CD4-positive, alpha-beta memory T cell (primary cell): ENCODE data around the gene XRCC6. TPM values are rescaled to one million over a fixed set of nuclear protein-coding genes. Genes with fewer than 3 reads are reported as not detected.
"Not testable (repeated sequence)": the region's sequence is repeated elsewhere in the genome, so short reads cannot be mapped to it uniquely, and the experiment has no call there.

ENCODE experiments used
- CTCF ChIA-PET: fragments of 350-600 bp; sonication (Branson Sonifier 250); formaldehyde crosslinking; loops from one replicate; lab custom pipeline; 2021; ENCODE audit warnings: inconsistent platforms; ENCODE audit not compliant: partially characterized antibody; lab: Charles Lee
- POLR2A ChIA-PET: fragments of 350-600 bp; sonication (Branson Sonifier 250); formaldehyde crosslinking; loops from one replicate; lab custom pipeline; 2021; ENCODE audit not compliant: partially characterized antibody; lab: Charles Lee
- DNase-seq, 5 donors: peaks; one replicate each; pipeline versions ENCODE4 v3.0.0 to v3.0.0-alpha.2; 2020 to 2022; ENCODE audit warnings: mixed read lengths in 1 of 5
- H3K27ac ChIP-seq: one replicate; pipeline ENCODE4 v1.7.0; 2013; ENCODE audit warnings: low read depth, low read length
- H3K27me3 ChIP-seq: 2 replicates; pipeline ENCODE4 v1.7.0; 2013; ENCODE audit warnings: mild to moderate bottlenecking, low read length, moderate library complexity; ENCODE audit not compliant: insufficient read depth
- H3K36me3 ChIP-seq: 2 replicates; pipeline ENCODE4 v1.7.0; 2013; ENCODE audit warnings: mild to moderate bottlenecking, low read length, moderate library complexity; ENCODE audit not compliant: insufficient read depth
- H3K4me1 ChIP-seq: 2 replicates; pipeline ENCODE4 v1.7.0; 2013; ENCODE audit warnings: mild to moderate bottlenecking, low read length, moderate library complexity; ENCODE audit not compliant: insufficient read depth
- H3K4me3 ChIP-seq, 2 donors: one replicate each; pipeline ENCODE4 v1.7.0; 2013; ENCODE audit warnings: low read length in 2 of 2, mild to moderate bottlenecking in 1 of 2
- H3K9me3 ChIP-seq, 2 donors: one replicate each; pipeline ENCODE4 v1.7.0; 2013; ENCODE audit warnings: low read length in 2 of 2, control low read depth in 1 of 2; ENCODE audit not compliant: control insufficient read depth in 1 of 2
- H3K27ac Mint-ChIP-seq, 7 donors: one replicate each; pipeline ENCODE4 v1.8.0; 2020 to 2021; ENCODE audit warnings: mixed read lengths in 7 of 7, mild to moderate bottlenecking in 6 of 7, inconsistent platforms in 3 of 7, moderate library complexity in 3 of 7
- H3K27me3 Mint-ChIP-seq, 2 donors: one replicate each; pipeline ENCODE4 v1.8.0; 2020 to 2021; ENCODE audit warnings: mixed read lengths in 2 of 2
- H3K36me3 Mint-ChIP-seq, 2 donors: one replicate each; pipeline ENCODE4 v1.8.0; 2020 to 2021; ENCODE audit warnings: mixed read lengths in 2 of 2, inconsistent platforms in 1 of 2, mild to moderate bottlenecking in 1 of 2
- H3K4me1 Mint-ChIP-seq, 4 donors: one replicate each; pipeline ENCODE4 v1.8.0; 2020 to 2021; ENCODE audit warnings: mixed read lengths in 4 of 4, mild to moderate bottlenecking in 1 of 4
- H3K4me3 Mint-ChIP-seq, 8 donors: one replicate each; pipeline ENCODE4 v1.8.0; 2020 to 2021; ENCODE audit warnings: mixed read lengths in 8 of 8, mild to moderate bottlenecking in 7 of 8, moderate library complexity in 6 of 8, inconsistent platforms in 3 of 8
- H3K9me3 Mint-ChIP-seq, 8 donors: one replicate each; pipeline ENCODE4 v1.8.0; 2020 to 2021; ENCODE audit warnings: mixed read lengths in 8 of 8, mild to moderate bottlenecking in 5 of 8, inconsistent platforms in 3 of 8, moderate library complexity in 1 of 8
- intact Hi-C: fragments of 100-400 bp; cut with micrococcal nuclease; formaldehyde crosslinking; loops from one replicate; pipeline ENCODE4 v1.15.1; 2023
- polyA plus RNA-seq, 2 donors: library from polyadenylated mRNA; unstranded; fragments of 300-500 nt; fragmentation: Illumina TruSeq; gene quantifications; one replicate each; pipeline ENCODE4 v1.2.3, GENCODE V29; 2021
- total RNA-seq, 2 experiments: library from RNA; stranded (reverse); gene quantifications; one replicate each; pipeline ENCODE4 v1.2.3, GENCODE V29; 2021

XRCC6 gene
- total and polyA plus RNA-seq, 4 experiments from 2014 or later: 174 to 593 (median 311) TPM

DNA sequence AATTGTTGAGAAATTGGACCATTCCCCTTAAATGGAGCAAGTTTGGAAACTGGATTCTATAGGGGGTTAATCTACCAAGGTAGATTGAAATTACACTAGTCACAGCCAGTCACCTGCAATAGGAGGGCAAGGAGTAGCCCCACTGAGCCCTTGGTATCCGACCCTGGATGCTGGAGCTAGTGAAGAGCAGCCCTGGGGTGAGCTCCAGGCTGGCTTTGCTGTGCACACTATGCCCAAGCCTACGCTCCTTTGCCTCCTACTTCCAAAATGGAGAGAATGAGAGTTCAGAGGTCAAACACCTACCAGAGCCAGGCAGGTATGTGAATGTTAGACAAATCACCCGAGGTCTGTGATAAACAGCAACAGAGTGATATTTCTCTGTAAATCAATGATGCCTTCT, 43.9 kb downstream of the XRCC6 start:
- peaks cover 50% of the 10 kb centered on the region for H3K36me3 ChIP-seq
- Mint-ChIP-seq H3K4me1 (peaks cover 4 to 14% (median 12%) of the 10 kb centered on the region in 4 donors), H3K27me3 (no peaks in the 10 kb centered on the region), H3K4me3 (no peak overlapping the region), H3K9me3 (no peaks in the 10 kb centered on the region), H3K27ac (peak overlapping the region; percentile 38 to 81 (median 64)), H3K36me3 (peaks cover 25 to 53% of the 10 kb centered on the region in 2 donors)
- no peaks in the 10 kb centered on the region for H3K9me3 ChIP-seq
- POLR2A ChIA-PET: interaction anchor here (1.0 to 3.3 kb wide), 3 partner anchors 16 to 116 kb away, joined by 3 to 36 read pairs (median 4); no protein-coding TSS in a partner anchor
- intact Hi-C loops: no loop called here
- H3K27me3 ChIP-seq: no peaks in the 10 kb centered on the region
- DNase-seq: no peak
- H3K4me3 ChIP-seq: no peak overlapping the region
- H3K4me1 ChIP-seq: peaks cover 14% of the 10 kb centered on the region
- H3K27ac ChIP-seq: no peak overlapping the region
- CTCF ChIA-PET: interaction anchor here (1.0 to 5.8 kb wide), 7 partner anchors 9 to 276 kb away, joined by 3 to 59 read pairs (median 24); partner anchors contain the start of genes MEI1 and SNU13

DNA sequence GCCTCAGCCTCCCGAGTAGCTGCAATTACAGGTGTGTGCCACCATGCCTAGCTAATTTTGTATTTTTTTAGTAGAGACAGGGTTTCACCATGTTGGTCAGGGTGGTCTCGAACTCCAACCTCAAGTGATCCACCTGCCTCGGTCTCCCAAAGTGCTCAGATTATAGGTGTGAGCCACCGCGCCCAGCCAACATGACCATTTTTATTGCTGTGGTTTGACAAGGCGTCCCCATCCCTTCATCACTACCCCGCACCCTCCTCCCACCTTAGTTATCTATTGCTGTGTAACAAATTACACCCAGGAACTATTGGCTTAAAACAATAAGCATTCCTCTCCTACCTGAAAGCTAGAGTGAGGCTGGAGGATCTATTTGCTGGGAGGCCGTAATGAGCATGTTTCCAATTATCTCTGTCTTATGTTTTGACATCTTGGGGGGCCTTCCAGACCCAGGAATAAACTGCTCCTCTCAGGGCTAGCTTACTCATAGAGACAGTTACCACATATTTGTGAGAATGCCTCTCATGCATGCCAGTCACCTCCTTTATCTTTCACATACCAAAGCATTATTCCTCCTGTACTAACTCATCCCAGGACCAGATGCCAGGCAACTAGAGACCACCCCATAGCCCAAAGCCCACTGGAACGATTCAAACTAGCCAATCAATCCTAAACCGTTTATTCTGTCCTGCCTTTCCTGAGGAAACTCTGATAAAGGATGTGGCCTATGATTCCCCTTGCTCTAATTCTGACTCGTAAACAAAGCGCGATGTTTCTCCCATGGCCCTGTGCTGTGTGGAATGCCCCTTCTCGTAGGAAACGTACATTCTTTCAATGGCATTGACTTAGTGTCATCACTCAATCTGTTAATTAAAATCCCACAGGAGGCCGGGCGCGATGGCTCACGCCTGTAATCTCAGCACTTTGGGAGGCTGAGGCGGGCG, 48.1 kb downstream of the XRCC6 start:
- no peaks in the 10 kb centered on the region for H3K27me3 ChIP-seq
- peaks cover 14% of the 10 kb centered on the region for H3K4me1 ChIP-seq
- no peak for DNase-seq
- peaks cover 6 to 35% of the 10 kb centered on the region in 2 donors for H3K36me3 Mint-ChIP-seq
- no peak overlapping the region for H3K4me3 ChIP-seq
- H3K27ac Mint-ChIP-seq: peak overlapping the region in 5 of 7 donors; percentile 5 to 84 (median 69)
- H3K4me3 Mint-ChIP-seq: peak overlapping the region in 3 of 8 donors; percentile 15 to 57 (median 23)
- POLR2A ChIA-PET: interaction anchor here (2.5 to 3.6 kb wide), 2 partner anchors 20 to 29 kb away, joined by 26 to 68 read pairs; partner anchors contain the start of genes MEI1 and SNU13
- CTCF ChIA-PET: interaction anchor here (0.7 to 5.8 kb wide), 2 partner anchors 8 to 28 kb away, joined by 3 to 59 read pairs; partner anchors contain the start of gene MEI1
- intact Hi-C loops: no loop called here
- no peak overlapping the region for H3K27ac ChIP-seq
- peaks cover 17% of the 10 kb centered on the region for H3K36me3 ChIP-seq
- H3K27me3 Mint-ChIP-seq: no peaks in the 10 kb centered on the region
- H3K9me3 Mint-ChIP-seq: no peaks in the 10 kb centered on the region
- H3K9me3 ChIP-seq: no peaks in the 10 kb centered on the region
- peaks cover 9 to 17% (median 13%) of the 10 kb centered on the region in 4 donors for H3K4me1 Mint-ChIP-seq

DNA sequence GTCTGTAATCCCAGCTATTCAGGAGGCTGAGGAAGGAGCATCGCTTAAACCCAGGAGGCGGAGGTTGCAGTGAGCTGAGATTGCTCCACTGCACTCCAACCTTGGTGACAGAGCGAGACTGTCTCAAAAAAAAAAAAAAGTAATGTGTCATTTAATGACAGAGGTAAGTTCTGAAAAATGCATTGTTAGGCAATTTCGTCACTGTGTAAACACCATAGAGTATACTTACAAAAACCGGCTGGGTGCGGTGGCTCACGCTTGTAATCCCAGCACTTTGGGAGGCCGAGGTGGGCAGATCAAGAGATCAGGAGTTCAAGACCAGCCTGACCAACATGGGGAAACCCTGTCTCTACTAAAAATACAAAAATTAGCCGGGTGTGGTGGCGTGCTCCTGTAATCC, 51.0 kb downstream of the XRCC6 start:
- POLR2A ChIA-PET, H3K4me3 ChIP-seq, H3K4me1 ChIP-seq, H3K9me3 ChIP-seq, H3K27me3 ChIP-seq, intact Hi-C loops, DNase-seq, H3K4me3 Mint-ChIP-seq, H3K9me3 Mint-ChIP-seq, H3K27me3 Mint-ChIP-seq, H3K27ac ChIP-seq: not testable (repeated sequence)
- H3K36me3 ChIP-seq: peaks cover 18% of the 10 kb centered on the region
- H3K27ac Mint-ChIP-seq: peak overlapping the region in 1 of 7 donors; percentile 46
- CTCF ChIA-PET: interaction anchor here (1.3 to 3.8 kb wide), 2 partner anchors 25 to 269 kb away, joined by 10 to 12 read pairs; no protein-coding TSS in a partner anchor
- peaks cover 26 to 40% of the 10 kb centered on the region in 2 donors for H3K36me3 Mint-ChIP-seq
- H3K4me1 Mint-ChIP-seq: peaks cover 9 to 21% (median 14%) of the 10 kb centered on the region in 4 donors

DNA sequence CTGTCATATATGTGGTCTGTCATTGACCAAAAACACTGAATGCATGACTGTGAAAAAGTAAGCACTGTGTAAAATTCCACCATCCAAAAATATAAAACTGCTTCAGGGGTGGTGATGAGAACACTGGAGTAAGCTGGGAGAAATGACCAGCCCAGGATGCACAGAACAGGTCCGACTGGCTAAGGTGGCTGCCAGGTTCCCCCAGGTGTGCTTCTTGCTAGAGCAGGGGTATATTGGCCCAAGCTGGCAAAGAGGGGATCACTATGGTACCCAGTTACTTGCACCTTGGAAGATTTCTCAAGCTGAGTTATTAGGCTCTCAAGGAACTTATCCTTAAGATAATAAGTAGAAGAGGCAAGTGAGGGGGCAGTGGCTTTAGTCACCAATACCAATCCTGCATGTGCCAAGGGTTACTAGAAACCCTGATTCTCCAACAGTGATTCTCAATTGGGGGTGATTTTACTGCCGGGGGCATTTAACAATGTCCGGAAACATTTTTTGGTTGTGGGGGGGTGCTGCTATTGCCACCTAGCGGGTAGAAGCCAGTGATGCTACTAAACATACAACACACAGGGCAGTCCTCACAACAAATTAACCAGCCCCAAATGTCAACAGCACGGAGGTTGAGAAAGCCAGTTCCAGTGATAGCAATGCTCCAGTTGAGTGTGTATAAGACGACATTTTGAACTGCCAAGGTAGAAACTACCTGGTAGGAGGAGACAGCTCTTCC, 51.9 kb downstream of the XRCC6 start:
- Mint-ChIP-seq H3K9me3 (no peaks in the 10 kb centered on the region), H3K4me3 (no peak overlapping the region), H3K4me1 (peaks cover 8 to 21% (median 16%) of the 10 kb centered on the region in 4 donors), H3K27me3 (no peaks in the 10 kb centered on the region), H3K36me3 (peaks cover 30 to 43% of the 10 kb centered on the region in 2 donors), H3K27ac (peak overlapping the region in 3 of 7 donors; percentile 20 to 66 (median 22))
- ChIA-PET POLR2A (interaction anchor here (1.3 kb wide), 1 partner anchor 51 kb away, joined by 4 read pairs; the partner anchor contains the start of gene XRCC6), CTCF (interaction anchor here (0.9 to 3.8 kb wide), 2 partner anchors 8 to 268 kb away, joined by 3 to 12 read pairs; no protein-coding TSS in a partner anchor)
- no peak overlapping the region for H3K27ac ChIP-seq
- intact Hi-C loops: no loop called here
- no peaks in the 10 kb centered on the region for H3K9me3 ChIP-seq
- peaks cover under 1% of the 10 kb centered on the region for H3K4me1 ChIP-seq
- no peak for DNase-seq
- no peaks in the 10 kb centered on the region for H3K27me3 ChIP-seq
- H3K36me3 ChIP-seq: peaks cover 22% of the 10 kb centered on the region
- no peak overlapping the region for H3K4me3 ChIP-seq

DNA sequence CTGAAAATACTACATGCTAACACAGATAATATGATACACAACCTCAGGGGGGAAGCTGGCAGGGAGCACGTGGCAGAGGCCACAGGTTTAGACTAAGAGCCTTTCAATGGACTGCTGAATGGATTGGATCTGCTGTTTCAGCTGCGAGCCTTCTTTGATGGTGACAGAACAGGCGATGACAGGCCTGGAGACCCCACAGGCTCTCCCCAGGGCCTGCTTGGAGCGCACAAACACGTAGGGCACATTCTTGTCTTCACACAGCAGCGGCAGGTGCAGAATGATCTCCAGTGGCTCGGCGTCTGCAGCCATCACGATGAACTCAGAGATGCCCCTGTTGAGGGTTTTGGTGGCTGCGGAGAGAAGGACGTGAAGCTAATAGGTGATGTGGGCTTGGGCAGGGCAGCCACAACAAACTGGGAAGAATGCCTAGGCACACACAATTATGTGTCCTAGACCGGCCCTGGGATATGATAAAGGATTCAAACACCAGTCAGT, 53.8 kb downstream of the XRCC6 start:
- Mint-ChIP-seq H3K36me3 (peaks cover 42 to 56% of the 10 kb centered on the region in 2 donors), H3K9me3 (no peaks in the 10 kb centered on the region), H3K4me1 (peaks cover 9 to 30% (median 19%) of the 10 kb centered on the region in 4 donors), H3K27ac (peak overlapping the region in 2 of 7 donors; percentile 60 to 74), H3K27me3 (no peaks in the 10 kb centered on the region), H3K4me3 (no peak overlapping the region)
- POLR2A ChIA-PET: interaction anchor here (0.7 kb wide), 1 partner anchor 770 kb away, joined by 3 read pairs; no protein-coding TSS in a partner anchor
- peaks cover 31% of the 10 kb centered on the region for H3K36me3 ChIP-seq
- H3K27me3 ChIP-seq: no peaks in the 10 kb centered on the region
- no peak overlapping the region for H3K4me3 ChIP-seq
- CTCF ChIA-PET: interaction anchor here (1.5 to 1.6 kb wide), 2 partner anchors 8 to 22 kb away, joined by 7 to 12 read pairs; no protein-coding TSS in a partner anchor
- DNase-seq: no peak
- H3K27ac ChIP-seq: no peak overlapping the region
- intact Hi-C loops: no loop called here
- no peaks in the 10 kb centered on the region for H3K9me3 ChIP-seq
- no peaks in the 10 kb centered on the region for H3K4me1 ChIP-seq

DNA sequence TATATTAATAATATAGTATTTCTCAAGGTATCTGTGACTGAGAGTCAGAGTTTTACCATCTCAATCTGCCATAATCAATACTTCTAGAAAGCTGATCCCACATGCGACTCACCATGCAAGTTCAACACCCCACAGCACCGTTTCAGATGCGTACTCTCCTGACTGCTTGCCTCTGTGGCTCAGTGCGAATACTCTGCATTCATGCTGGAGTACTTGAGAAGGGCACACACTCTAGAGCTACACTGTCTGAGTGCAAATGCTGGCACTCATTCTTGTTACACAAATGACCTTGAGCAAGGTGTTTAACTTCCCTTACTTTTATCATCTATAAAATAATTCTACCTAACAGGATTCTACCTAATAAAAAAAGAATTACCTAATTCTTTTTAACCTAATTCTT, 55.0 kb downstream of the XRCC6 start:
- POLR2A ChIA-PET: interaction anchor here (1.2 kb wide), 1 partner anchor 9 kb away, joined by 3 read pairs; no protein-coding TSS in a partner anchor
- CTCF ChIA-PET: interaction anchor here (1.5 to 1.6 kb wide), 2 partner anchors 9 to 21 kb away, joined by 7 to 12 read pairs; no protein-coding TSS in a partner anchor
- Mint-ChIP-seq H3K36me3 (peaks cover 49 to 63% of the 10 kb centered on the region in 2 donors), H3K4me3 (no peak overlapping the region), H3K27me3 (no peaks in the 10 kb centered on the region), H3K4me1 (peaks cover 12 to 42% (median 24%) of the 10 kb centered on the region in 4 donors), H3K27ac (no peak overlapping the region), H3K9me3 (no peaks in the 10 kb centered on the region)
- no peak for DNase-seq
- no peak overlapping the region for H3K27ac ChIP-seq
- intact Hi-C loops: no loop called here
- peaks cover 31% of the 10 kb centered on the region for H3K36me3 ChIP-seq
- H3K27me3 ChIP-seq: no peaks in the 10 kb centered on the region
- H3K4me1 ChIP-seq: peaks cover 8% of the 10 kb centered on the region
- no peaks in the 10 kb centered on the region for H3K9me3 ChIP-seq
- H3K4me3 ChIP-seq: no peak overlapping the region
